Epithelial cell of prostate (primary cell): ENCODE data around the gene MB21D2.
"Not testable (repeated sequence)": the region's sequence is repeated elsewhere in the genome, so short reads cannot be mapped to it uniquely, and the experiment has no call there.

Experiments used
- DNase-seq: peaks from one replicate; pipeline ENCODE4 v3.0.0-alpha.2; 2011; ENCODE audit warnings: low read depth, low spot score
- H3K27ac ChIP-seq: fragments of 450-650 bp; 2 replicates; pipeline ENCODE4 v1.5.1; 2017; ENCODE audit warnings: mild to moderate bottlenecking

The MB21D2 gene

GRCh38 chr3:192917404-192918274, at the start of gene MB21D2:
Gene MB21D2 (minus strand): TSS chr3:192917856. CDS start chr3:192917840, 16 bp downstream.
- DNase-seq, result no peak
- H3K27ac ChIP-seq, result peak within 1 kb of the TSS; percentile 82

- H3K27ac ChIP-seq, DNase-seq: not testable (repeated sequence)
Measured at GRCh38 chr3:192964959-192965719, 47.5 kb upstream of the MB21D2 start.

GRCh38 chr3:192959773-192960172, 42.1 kb upstream of the MB21D2 start:
- DNase-seq, result no peak

GRCh38 chr3:192958219-192958872, 40.7 kb upstream of the MB21D2 start:
- H3K27ac ChIP-seq, result peak overlapping the region; percentile 68
- no peak for DNase-seq

More at GRCh38 chr3:192959773-192960172, 42.1 kb upstream of the MB21D2 start:
- no peak overlapping the region for H3K27ac ChIP-seq

- DNase-seq, result peak; percentile 60
- H3K27ac ChIP-seq, result peak overlapping the region; percentile 68
Measured at GRCh38 chr3:192957441-192958021, 39.9 kb upstream of the MB21D2 start.

GRCh38 chr3:192953926-192954325, 36.3 kb upstream of the MB21D2 start:
- no peak for DNase-seq

GRCh38 chr3:192947421-192947820, 29.8 kb upstream of the MB21D2 start:
- no peak overlapping the region for H3K27ac ChIP-seq
- DNase-seq, result no peak

More at GRCh38 chr3:192953926-192954325, 36.3 kb upstream of the MB21D2 start:
- H3K27ac ChIP-seq, result no peak overlapping the region

GRCh38 chr3:192943393-192943792, 25.7 kb upstream of the MB21D2 start:
- DNase-seq, result no peak
- H3K27ac ChIP-seq, result no peak overlapping the region

GRCh38 chr3:192942625-192943024, 25.0 kb upstream of the MB21D2 start:
- DNase-seq, result no peak

GRCh38 chr3:192940129-192940528, 22.5 kb upstream of the MB21D2 start:
- DNase-seq, result no peak

More at GRCh38 chr3:192942625-192943024, 25.0 kb upstream of the MB21D2 start:
- no peak overlapping the region for H3K27ac ChIP-seq

GRCh38 chr3:192935441-192935840, 17.8 kb upstream of the MB21D2 start:
- no peak overlapping the region for H3K27ac ChIP-seq
- DNase-seq, result no peak

More at GRCh38 chr3:192940129-192940528, 22.5 kb upstream of the MB21D2 start:
- H3K27ac ChIP-seq, result no peak overlapping the region

GRCh38 chr3:192933779-192934460, 16.3 kb upstream of the MB21D2 start:
- DNase-seq, result no peak
- H3K27ac ChIP-seq, result no peak overlapping the region

GRCh38 chr3:192933259-192933658, 15.6 kb upstream of the MB21D2 start:
- H3K27ac ChIP-seq, result no peak overlapping the region
- DNase-seq, result no peak

GRCh38 chr3:192931825-192932224, 14.2 kb upstream of the MB21D2 start:
- no peak for DNase-seq
- H3K27ac ChIP-seq, result no peak overlapping the region

- no peak for DNase-seq
- no peak overlapping the region for H3K27ac ChIP-seq
Measured at GRCh38 chr3:192930577-192930976, 12.9 kb upstream of the MB21D2 start.

- DNase-seq, result no peak
- H3K27ac ChIP-seq, result no peak overlapping the region
Measured at GRCh38 chr3:192929755-192930547, 12.3 kb upstream of the MB21D2 start.

- no peak for DNase-seq
- no peak overlapping the region for H3K27ac ChIP-seq
Measured at GRCh38 chr3:192929146-192929545, 11.5 kb upstream of the MB21D2 start.

- H3K27ac ChIP-seq, result no peak overlapping the region
- no peak for DNase-seq
Measured at GRCh38 chr3:192928720-192929119, 11.1 kb upstream of the MB21D2 start.

- no peak overlapping the region for H3K27ac ChIP-seq
- no peak for DNase-seq
Measured at GRCh38 chr3:192928016-192928415, 10.4 kb upstream of the MB21D2 start.
